ENCODE measurements around the gene ESR2. TPM values are rescaled to one million over a fixed set of nuclear protein-coding genes. Genes with fewer than 3 reads are reported as not detected.
"Not testable (repeated sequence)": the region's sequence is repeated elsewhere in the genome, so short reads cannot be mapped to it uniquely, and the experiment has no call there.

Gene ESR2
- total RNA-seq, 2 donors from 2014 or later = not detected

GRCh38 chr14:64187331-64187730 lies 106.8 kb downstream of the ESR2 start:
- DNase-seq (no peak), ATAC-seq (no peak)
- H3K36me3 ChIP-seq (replicated peaks in 1 of 2; ENCODE audit: insufficient read depth in 1 of 2, low read depth in 2 of 2) = no peaks in the 10 kb centered on the region
- H3K4me3 ChIP-seq = no peak overlapping the region
- intact Hi-C loops (cut with DNase I) = no loop called here
- 33 to 42% methylated on average over 3 of the region's 3 CpGs for WGBS, 2 donors
- H3K9me3 ChIP-seq = no peaks in the 10 kb centered on the region
- H3K27me3 ChIP-seq = no peaks in the 10 kb centered on the region
- TF ChIP-seq CTCF (IDR thresholded peaks at IDR 0.05) = no peak
- TF ChIP-seq POLR2A (IDR thresholded peaks at IDR 0.05) = no peak
- H3K27ac ChIP-seq = peak overlapping the region in 3 of 4 donors; percentile 16 to 70 (median 49)
- H3K4me1 ChIP-seq = peaks cover 46% of the 10 kb centered on the region

- Histone ChIP-seq H3K36me3 (replicated peaks in 1 of 2; ENCODE audit: insufficient read depth in 1 of 2, low read depth in 2 of 2) (no peaks in the 10 kb centered on the region), H3K4me1 (peaks cover 38% of the 10 kb centered on the region), H3K27ac (peak overlapping the region in 3 of 4 donors; percentile 49 to 70 (median 53)), H3K27me3 (no peaks in the 10 kb centered on the region), H3K4me3 (peak overlapping the region; percentile 9 to 19), H3K9me3 (no peaks in the 10 kb centered on the region)
- WGBS, 2 donors = 44 to 49% methylated on average over 12 of the region's 12 CpGs
- peak; percentile 84 for ATAC-seq
- DNase-seq = peak; percentile 73 to 87 (median 80)
- intact Hi-C loops (cut with DNase I) = no loop called here
- TF ChIP-seq POLR2A (IDR thresholded peaks at IDR 0.05) (peak in 2 of 3 donors; percentile 31 to 34), CTCF (IDR thresholded peaks at IDR 0.05) (no peak)
Observed at GRCh38 chr14:64186231-64187129, 107.7 kb downstream of the ESR2 start.

- Histone ChIP-seq H3K27ac (peak overlapping the region in 1 of 4 donors; percentile 56), H3K4me1 (peaks cover 28% of the 10 kb centered on the region), H3K27me3 (no peaks in the 10 kb centered on the region), H3K9me3 (no peaks in the 10 kb centered on the region), H3K36me3 (replicated peaks in 1 of 2; ENCODE audit: insufficient read depth in 1 of 2, low read depth in 2 of 2) (no peaks in the 10 kb centered on the region), H3K4me3 (no peak overlapping the region)
- no peak for ATAC-seq
- no peak for TF ChIP-seq POLR2A (IDR thresholded peaks at IDR 0.05)
- DNase-seq = no peak
- 92 to 100% methylated on average over 1 of the region's 1 CpG for WGBS, 2 donors
- intact Hi-C loops (cut with DNase I) = no loop called here
Observed at GRCh38 chr14:64185184-64185583, 109.0 kb downstream of the ESR2 start.

GRCh38 chr14:64184103-64184729 lies 110.0 kb downstream of the ESR2 start:
- H3K27ac ChIP-seq = peak overlapping the region; percentile 34 to 56 (median 48)
- peaks cover 20% of the 10 kb centered on the region for H3K4me1 ChIP-seq
- H3K27me3 ChIP-seq = no peaks in the 10 kb centered on the region
- TF ChIP-seq POLR2A (IDR thresholded peaks at IDR 0.05) (no peak), CTCF (IDR thresholded peaks at IDR 0.05) (no peak)
- peaks cover 0 to 4% of the 10 kb centered on the region in 2 donors for H3K36me3 ChIP-seq (replicated peaks in 1 of 2; ENCODE audit: insufficient read depth in 1 of 2, low read depth in 2 of 2)
- WGBS, 2 donors = 40 to 57% methylated on average over 7 of the region's 7 CpGs
- intact Hi-C loops (cut with DNase I) = no loop called here
- DNase-seq = peak; percentile 36 to 59 (median 52)
- H3K9me3 ChIP-seq = no peaks in the 10 kb centered on the region
- ATAC-seq = peak; percentile 76
- no peak overlapping the region for H3K4me3 ChIP-seq

GRCh38 chr14:64182908-64183307 lies 111.3 kb downstream of the ESR2 start:
- H3K36me3 ChIP-seq (replicated peaks in 1 of 2; ENCODE audit: insufficient read depth in 1 of 2, low read depth in 2 of 2); intact Hi-C loops (cut with DNase I): not testable (repeated sequence)
- 96 to 99% methylated on average over 19 to 38 of the region's 40 CpGs for WGBS, 2 donors

More at GRCh38 chr14:64182908-64183307, 111.3 kb downstream of the ESR2 start:
- H3K4me1 ChIP-seq = peaks cover 11% of the 10 kb centered on the region
- not testable (repeated sequence) for H3K27me3 ChIP-seq, H3K4me3 ChIP-seq, ATAC-seq, H3K27ac ChIP-seq, DNase-seq, H3K9me3 ChIP-seq

Data from body of pancreas (tissue), 4 donors.